ENCODE measurements around the gene PIGK. TPM values are rescaled to one million over a fixed set of nuclear protein-coding genes. Genes with fewer than 3 reads are reported as not detected.
"Not testable (repeated sequence)": the region's sequence is repeated elsewhere in the genome, so short reads cannot be mapped to it uniquely, and the experiment has no call there.

PIGK gene
- total RNA-seq, 6 donors from 2014 or later, result 10.2 to 30.6 (median 17.5) TPM

- ATAC-seq (ENCODE audit: low FRiP score in 2 of 2), result no peak
- DNase-seq, result no peak
- 88 to 91% methylated on average over 5 of the region's 5 CpGs for WGBS, 2 donors
- Histone ChIP-seq H3K27ac (no peak overlapping the region), H3K9me3 (no peaks in the 10 kb centered on the region), H3K36me3 (peaks cover 0 to 10% (median 6%) of the 10 kb centered on the region in 4 donors), H3K27me3 (no peaks in the 10 kb centered on the region), H3K4me3 (no peak overlapping the region), H3K4me1 (no peaks in the 10 kb centered on the region)
- TF ChIP-seq POLR2AphosphoS5 (IDR thresholded peaks at IDR 0.05) (no peak), POLR2A (IDR thresholded peaks at IDR 0.05) (no peak), CTCF (IDR thresholded peaks at IDR 0.05) (no peak), EP300 (IDR thresholded peaks at IDR 0.05) (no peak)
These were observed 54.7 kb downstream of the PIGK start for GRCh38 chr1:77164434-77164944.

GRCh38 chr1:77159706-77160105, 59.5 kb downstream of the PIGK start:
- H3K27me3 ChIP-seq; ATAC-seq (ENCODE audit: low FRiP score in 2 of 2); H3K27ac ChIP-seq; H3K4me1 ChIP-seq; H3K4me3 ChIP-seq; DNase-seq; H3K9me3 ChIP-seq: not testable (repeated sequence)
- peaks cover 0 to 16% (median 12%) of the 10 kb centered on the region in 4 donors for H3K36me3 ChIP-seq
- 92 to 98% methylated on average over 3 of the region's 3 CpGs for WGBS, 2 donors

- TF ChIP-seq POLR2A (IDR thresholded peaks at IDR 0.05), result no peak
- TF ChIP-seq EP300 (IDR thresholded peaks at IDR 0.05), result no peak
- Histone ChIP-seq H3K4me1 (no peaks in the 10 kb centered on the region), H3K4me3 (no peak overlapping the region), H3K36me3 (peaks cover 0 to 16% (median 12%) of the 10 kb centered on the region in 4 donors), H3K27ac (no peak overlapping the region), H3K27me3 (no peaks in the 10 kb centered on the region), H3K9me3 (no peaks in the 10 kb centered on the region)
- ATAC-seq (ENCODE audit: low FRiP score in 2 of 2) (no peak), DNase-seq (no peak)
These were observed 63.0 kb downstream of the PIGK start for GRCh38 chr1:77156214-77156613.

- no peaks in the 10 kb centered on the region for H3K36me3 ChIP-seq
- no peak for ATAC-seq (ENCODE audit: low FRiP score in 2 of 2)
- TF ChIP-seq POLR2A (IDR thresholded peaks at IDR 0.05), result no peak
- no peak for TF ChIP-seq CTCF (IDR thresholded peaks at IDR 0.05)
- TF ChIP-seq POLR2AphosphoS5 (IDR thresholded peaks at IDR 0.05), result no peak
- no peak for TF ChIP-seq EP300 (IDR thresholded peaks at IDR 0.05)
- WGBS, 2 donors, result 83 to 97% methylated on average over 5 of the region's 5 CpGs
- no peaks in the 10 kb centered on the region for H3K4me1 ChIP-seq
- H3K27ac ChIP-seq, result no peak overlapping the region
- H3K9me3 ChIP-seq, result no peaks in the 10 kb centered on the region
- no peaks in the 10 kb centered on the region for H3K27me3 ChIP-seq
- no peak for DNase-seq
- no peak overlapping the region for H3K4me3 ChIP-seq
These were observed 73.0 kb downstream of the PIGK start for GRCh38 chr1:77146270-77146669.

GRCh38 chr1:77143529-77144121, 75.6 kb downstream of the PIGK start:
- no peak for DNase-seq
- Histone ChIP-seq H3K36me3 (no peaks in the 10 kb centered on the region), H3K27ac (no peak overlapping the region), H3K4me3 (no peak overlapping the region), H3K9me3 (no peaks in the 10 kb centered on the region), H3K4me1 (no peaks in the 10 kb centered on the region), H3K27me3 (no peaks in the 10 kb centered on the region)
- 60 to 67% methylated on average over 2 of the region's 2 CpGs for whole genome bisulfite sequencing, 2 donors
- no peak for TF ChIP-seq EP300 (IDR thresholded peaks at IDR 0.05)
- peak in 2 of 6 experiments; percentile 4 to 19 for TF ChIP-seq CTCF (IDR thresholded peaks at IDR 0.05)
- TF ChIP-seq POLR2AphosphoS5 (IDR thresholded peaks at IDR 0.05), result no peak
- no peak for ATAC-seq (ENCODE audit: low FRiP score in 2 of 2)

GRCh38 chr1:77139389-77139788, 79.8 kb downstream of the PIGK start:
- TF ChIP-seq POLR2A (IDR thresholded peaks at IDR 0.05), result no peak
- no peak for TF ChIP-seq CTCF (IDR thresholded peaks at IDR 0.05)
- TF ChIP-seq POLR2AphosphoS5 (IDR thresholded peaks at IDR 0.05), result no peak
- TF ChIP-seq EP300 (IDR thresholded peaks at IDR 0.05), result no peak
- Histone ChIP-seq H3K36me3 (no peaks in the 10 kb centered on the region), H3K27ac (no peak overlapping the region), H3K9me3 (no peaks in the 10 kb centered on the region), H3K4me1 (no peaks in the 10 kb centered on the region), H3K27me3 (no peaks in the 10 kb centered on the region), H3K4me3 (no peak overlapping the region)
- ATAC-seq (ENCODE audit: low FRiP score in 2 of 2), result no peak
- 73 to 100% methylated on average over 1 of the region's 1 CpG for WGBS, 2 donors
- DNase-seq, result no peak
